HG03066 (cell line): ENCODE measurements around the gene SLC16A9.
"Not testable (repeated sequence)": the region's sequence is repeated elsewhere in the genome, so short reads cannot be mapped to it uniquely, and the experiment has no call there.

ENCODE experiments used
- ATAC-seq: cut with Tn5 transposase; IDR thresholded peaks from one replicate; pipeline ENCODE4 v1.9.1; 2021; ENCODE audit warnings: low read depth; ENCODE audit not compliant: unreplicated experiment

Gene SLC16A9

DNA sequence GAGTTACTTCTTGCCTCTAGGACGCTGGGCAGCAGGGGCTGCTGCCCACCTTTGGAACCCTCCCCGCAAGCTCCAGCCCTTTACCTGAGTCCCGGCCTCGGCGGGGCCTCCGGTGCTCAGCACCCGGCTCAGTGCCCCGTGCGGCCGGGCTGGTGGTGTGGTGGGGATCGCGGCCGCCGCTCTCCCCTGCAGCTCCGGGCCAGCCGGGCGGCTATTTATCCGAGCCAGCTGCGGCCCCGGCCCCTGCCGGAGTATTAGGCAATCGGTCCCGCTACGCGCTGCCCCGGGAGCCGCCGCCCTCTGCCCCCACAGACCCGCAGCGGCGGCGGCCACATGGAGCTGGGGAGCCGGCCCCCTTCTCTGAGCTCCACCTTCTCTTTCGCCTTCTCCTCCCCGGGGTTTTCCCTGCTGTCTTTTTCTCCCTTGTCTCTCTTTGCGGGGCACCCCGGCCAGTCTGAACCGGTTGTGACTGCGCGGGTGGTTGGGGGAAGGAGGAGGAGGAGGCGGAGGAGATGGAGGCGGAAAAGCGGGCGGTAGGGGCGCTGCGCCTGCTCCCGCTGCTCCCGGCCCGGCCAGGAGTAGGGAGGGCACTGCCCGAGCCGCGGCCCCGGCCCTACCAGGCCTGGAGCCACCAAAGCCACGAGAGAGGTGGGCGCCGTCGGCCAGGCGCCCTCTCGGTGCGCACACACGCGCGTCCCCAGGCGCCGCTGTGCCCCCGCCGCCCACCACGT is at the start of gene SLC16A9:
Gene SLC16A9, minus strand, starts transcription at position 456 of the 731 bp plus-strand sequence. CDS start 25,559 bp downstream, outside the sequence.
- peak; percentile 87 for ATAC-seq

- ATAC-seq: no peak
These were observed 48.3 kb upstream of the SLC16A9 start for GRCh38 chr10:59757966-59758365.

DNA sequence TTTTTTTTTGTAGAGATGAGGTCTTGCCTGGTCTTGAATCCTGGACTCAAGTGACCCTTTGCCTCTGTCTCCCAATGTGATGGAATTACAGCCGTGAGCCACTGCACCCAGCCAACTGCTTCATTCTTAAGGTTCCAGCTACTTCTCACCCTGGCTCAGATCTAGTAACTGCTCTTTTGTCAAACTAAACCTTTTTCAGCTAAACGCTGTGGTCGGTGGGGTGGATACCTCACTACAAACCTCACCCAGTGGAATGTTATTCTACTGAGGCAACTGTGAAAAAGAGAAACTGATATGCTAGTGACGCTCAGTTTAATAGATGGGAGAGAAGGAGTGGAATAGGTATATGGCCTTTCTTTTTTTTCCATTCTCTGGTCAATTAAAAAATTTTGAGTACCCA is 45.3 kb upstream of the SLC16A9 start:
- no peak for ATAC-seq

GRCh38 chr10:59753267-59753666 is 43.6 kb upstream of the SLC16A9 start, which contains the start of gene MRLN:
TSS of gene MRLN (minus strand) at chr10:59753455.
- ATAC-seq: no peak

DNA sequence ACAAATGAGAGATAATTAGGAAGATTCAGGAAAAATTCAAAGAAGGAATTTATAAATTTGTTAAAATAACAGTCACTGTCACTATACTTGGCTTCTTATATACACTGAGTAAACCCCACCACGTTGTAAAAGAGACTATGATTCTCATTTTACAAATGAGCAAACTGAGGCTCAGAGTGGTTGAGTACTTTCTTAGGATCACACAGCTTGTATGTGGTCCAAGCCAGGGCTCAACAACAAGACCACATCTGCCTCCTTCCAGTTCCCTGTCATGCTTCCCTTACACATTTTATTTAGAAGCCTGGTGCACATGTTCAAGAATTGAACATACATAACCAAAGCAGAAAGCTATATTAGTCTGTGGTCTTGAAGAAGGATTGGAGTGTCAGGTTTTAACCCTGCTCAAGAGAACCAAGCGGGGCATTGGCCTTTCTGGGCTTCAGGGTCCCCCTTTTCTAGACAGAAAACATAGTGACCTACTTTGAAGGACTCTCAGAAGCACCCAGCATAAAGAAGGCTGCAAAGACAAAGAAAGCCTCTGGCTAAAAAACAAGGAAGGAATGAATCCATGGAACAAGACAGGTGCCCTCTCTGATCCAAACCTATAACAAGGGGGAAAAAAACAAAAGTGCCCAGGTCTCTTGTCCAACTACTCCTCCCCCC is 42.8 kb upstream of the SLC16A9 start:
- ATAC-seq: no peak

- ATAC-seq: no peak
These were observed 40.7 kb upstream of the SLC16A9 start for GRCh38 chr10:59750155-59750945.

DNA sequence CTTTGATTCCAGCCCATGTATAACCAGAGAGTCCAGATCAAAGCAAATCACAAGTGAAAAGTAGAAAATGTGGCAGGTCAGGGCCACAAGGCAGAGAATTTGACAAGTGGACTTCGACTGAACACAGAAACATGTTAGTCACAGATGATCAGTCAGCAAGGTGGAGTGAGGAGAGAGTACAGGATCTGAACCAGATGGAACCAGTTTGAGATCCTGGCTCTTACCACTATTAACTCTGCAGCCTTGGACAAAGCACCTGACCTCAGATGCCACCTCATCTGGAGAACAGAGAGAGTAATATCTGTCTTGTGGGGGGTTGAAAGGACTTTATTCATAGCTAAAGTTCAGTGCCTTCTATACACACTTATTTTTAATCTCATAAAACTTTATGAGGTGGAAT is 39.2 kb upstream of the SLC16A9 start:
- no peak for ATAC-seq

DNA sequence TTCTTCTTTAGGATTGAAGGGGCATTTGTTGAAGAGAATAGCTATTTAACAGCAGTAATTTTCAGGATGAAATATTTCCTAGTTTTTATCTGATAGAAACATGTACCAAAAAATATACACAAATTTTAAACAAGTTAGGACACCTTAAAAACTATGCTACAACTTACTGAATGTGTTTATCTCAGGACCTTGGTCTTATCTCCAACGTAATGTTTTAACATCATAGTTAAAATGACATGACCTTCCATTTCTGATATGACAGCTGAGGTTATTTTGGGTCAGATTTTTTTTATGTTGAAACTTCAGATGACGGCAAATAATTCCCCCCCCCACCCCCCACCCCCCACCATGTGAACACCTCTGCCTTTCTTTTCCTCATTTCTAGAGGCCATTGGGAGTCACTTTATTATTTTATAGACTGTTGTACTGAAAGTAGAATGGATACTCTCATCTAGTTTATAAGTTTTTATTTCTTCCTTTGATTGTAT is 35.6 kb upstream of the SLC16A9 start:
- ATAC-seq: no peak

GRCh38 chr10:59744762-59745161 is 35.1 kb upstream of the SLC16A9 start:
- not testable (repeated sequence) for ATAC-seq

DNA sequence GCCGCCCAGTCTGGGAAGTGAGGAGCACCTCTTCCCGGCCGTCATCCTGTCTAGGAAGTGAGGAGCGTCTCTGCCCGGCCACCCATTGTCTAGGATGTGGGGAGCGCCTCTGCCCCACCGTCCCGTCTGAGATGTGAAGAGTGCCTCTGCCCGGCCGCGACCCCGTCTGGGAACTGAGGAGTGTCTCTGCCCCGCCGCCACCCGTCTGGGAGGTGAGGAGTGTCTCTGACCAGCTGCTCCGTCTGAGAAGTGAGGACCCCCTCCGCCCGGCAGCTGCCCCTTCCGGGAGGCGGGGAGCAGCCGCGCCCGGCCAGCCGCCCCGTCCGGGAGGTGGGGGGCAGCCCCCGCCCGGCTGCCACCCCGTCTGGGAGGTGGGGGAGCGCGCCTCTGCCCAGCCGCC is 34.5 kb upstream of the SLC16A9 start:
- not testable (repeated sequence) for ATAC-seq

- ATAC-seq: no peak
These were observed 31.9 kb upstream of the SLC16A9 start for GRCh38 chr10:59741583-59741982.

DNA sequence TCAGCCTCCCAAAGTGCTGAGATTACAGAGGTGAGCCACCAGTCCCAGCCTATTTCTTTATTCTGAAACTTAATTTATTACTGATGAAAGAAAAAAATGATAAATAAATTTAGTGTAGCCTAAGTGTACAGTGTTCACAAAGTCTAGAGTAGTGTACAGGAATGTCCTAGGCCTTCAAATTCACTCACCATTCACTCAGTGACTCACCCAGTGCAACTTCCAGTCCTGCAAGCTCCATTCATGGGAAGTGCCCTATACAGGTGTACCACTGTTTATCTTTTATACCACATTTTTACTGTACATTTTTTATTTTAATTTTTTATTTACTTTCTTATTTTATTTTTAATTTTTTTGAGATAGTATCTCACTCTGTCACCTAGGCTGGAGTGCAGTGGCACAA is 31.4 kb upstream of the SLC16A9 start:
- ATAC-seq: no peak

GRCh38 chr10:59736749-59737148 is 27.1 kb upstream of the SLC16A9 start:
- ATAC-seq: no peak

- ATAC-seq: no peak
These were observed 25.6 kb upstream of the SLC16A9 start for GRCh38 chr10:59735296-59735695.

DNA sequence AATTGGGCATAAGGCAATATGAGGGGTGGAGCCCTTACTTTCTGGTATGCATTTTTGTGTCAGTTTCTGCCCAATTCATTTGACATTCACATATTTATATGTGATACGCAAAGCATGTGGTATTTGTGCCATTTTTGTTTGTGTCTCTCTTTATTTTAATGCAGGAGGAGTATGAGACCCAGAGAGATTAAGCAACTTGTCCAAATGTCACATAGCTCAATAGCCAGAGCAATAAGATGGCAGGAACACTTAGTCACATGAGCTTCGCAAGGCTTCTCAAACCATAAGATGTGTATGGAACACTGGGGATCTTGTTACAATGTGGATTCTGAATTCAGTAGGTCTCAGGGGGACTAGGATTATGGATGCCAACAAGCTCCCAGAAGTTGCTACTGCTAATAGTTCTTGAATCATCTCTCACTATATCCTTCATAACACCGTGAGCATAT is 24.4 kb upstream of the SLC16A9 start:
- ATAC-seq: no peak

- ATAC-seq: not testable (repeated sequence)
These were observed 23.8 kb upstream of the SLC16A9 start for GRCh38 chr10:59733321-59734013.

DNA sequence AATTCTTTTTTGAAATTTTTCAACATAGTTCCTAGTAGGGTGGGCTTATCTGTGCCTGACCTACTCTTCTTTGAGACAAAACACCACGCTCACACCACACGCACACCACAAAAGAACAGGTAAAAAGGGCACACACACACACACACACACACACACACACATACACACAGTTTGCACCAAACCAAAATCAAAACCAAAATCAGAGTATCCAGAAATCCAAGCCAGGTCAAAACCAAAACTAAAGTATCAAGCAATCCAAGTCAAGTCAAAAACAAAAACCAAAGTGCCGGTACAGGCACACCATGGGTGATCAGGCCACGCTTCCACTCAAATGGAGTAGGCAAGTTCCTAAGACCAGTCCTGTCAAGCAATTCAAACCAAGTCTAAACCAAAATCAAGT is 23.2 kb upstream of the SLC16A9 start:
- not testable (repeated sequence) for ATAC-seq

GRCh38 chr10:59729167-59729566 is 19.5 kb upstream of the SLC16A9 start:
- not testable (repeated sequence) for ATAC-seq

DNA sequence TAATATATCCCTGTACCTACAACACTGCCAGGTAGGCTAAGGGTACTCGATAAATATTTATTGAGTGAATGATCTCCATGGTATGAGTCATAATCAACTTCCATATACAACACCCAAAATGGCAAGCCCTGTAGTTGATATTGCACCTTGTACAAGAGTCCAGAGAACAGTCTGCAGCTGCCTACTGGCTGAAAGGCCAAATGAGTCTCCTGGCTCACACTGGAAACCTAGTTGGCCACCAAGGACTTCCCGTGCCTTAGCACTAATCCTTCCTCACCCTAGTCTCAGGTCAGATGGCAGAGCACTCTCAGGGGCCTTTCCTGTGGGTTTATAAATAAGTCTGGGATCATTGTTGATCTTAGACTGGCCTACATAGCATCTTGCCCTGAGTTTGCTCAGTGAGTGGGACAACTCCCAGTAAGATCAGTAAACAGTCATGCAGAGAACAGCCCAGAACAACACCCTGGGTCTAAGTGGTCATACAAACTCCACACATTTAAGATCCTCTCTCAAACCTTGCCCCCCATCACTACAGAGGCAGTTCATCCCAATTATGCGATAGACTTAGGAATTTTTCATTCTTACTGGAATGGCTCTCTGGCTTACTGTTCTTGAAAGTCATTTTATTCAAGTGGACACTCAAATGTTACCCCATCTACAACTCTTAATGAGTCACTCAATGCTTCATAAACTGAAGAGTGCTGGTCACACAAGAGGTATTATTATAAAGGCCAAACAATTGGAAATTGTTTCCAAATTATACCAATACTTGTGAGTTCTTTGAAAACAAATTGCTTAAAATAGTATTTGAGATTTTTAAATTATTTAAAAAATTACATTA is 14.7 kb upstream of the SLC16A9 start:
- no peak for ATAC-seq

- no peak for ATAC-seq
These were observed 10.7 kb upstream of the SLC16A9 start for GRCh38 chr10:59720377-59720776.
